GM06990 (cell line): ENCODE results near the gene CMTR2.

Experiments used
- DNase-seq: peaks from one replicate; pipeline ENCODE4 v3.0.0-alpha.2; 2011; ENCODE audit not compliant: insufficient read length; ENCODE audit errors: extremely low read depth
- H3K27me3 ChIP-seq: replicated peaks from 2 replicates; pipeline ENCODE4 v1.6.0; 2011; ENCODE audit warnings: low read length; ENCODE audit not compliant: control insufficient read depth, insufficient read depth
- H3K36me3 ChIP-seq: 2 replicates; pipeline ENCODE4 v1.5.1; 2011; ENCODE audit warnings: low read length; ENCODE audit not compliant: control insufficient read depth, insufficient read depth
- H3K4me3 ChIP-seq: replicated peaks from 2 replicates; pipeline ENCODE4 v1.5.1; 2011; ENCODE audit warnings: low read depth, mild to moderate bottlenecking, control low read depth, low read length
- TF ChIP-seq, protein P1 (sequence below): IDR thresholded peaks from 2 replicates; pipeline ENCODE4 v1.5.1; 2011; ENCODE audit warnings: low read length, control low read depth, mild to moderate bottlenecking, inconsistent platforms; ENCODE audit not compliant: insufficient read depth, poor library complexity, severe bottlenecking

CMTR2 gene

DNA sequence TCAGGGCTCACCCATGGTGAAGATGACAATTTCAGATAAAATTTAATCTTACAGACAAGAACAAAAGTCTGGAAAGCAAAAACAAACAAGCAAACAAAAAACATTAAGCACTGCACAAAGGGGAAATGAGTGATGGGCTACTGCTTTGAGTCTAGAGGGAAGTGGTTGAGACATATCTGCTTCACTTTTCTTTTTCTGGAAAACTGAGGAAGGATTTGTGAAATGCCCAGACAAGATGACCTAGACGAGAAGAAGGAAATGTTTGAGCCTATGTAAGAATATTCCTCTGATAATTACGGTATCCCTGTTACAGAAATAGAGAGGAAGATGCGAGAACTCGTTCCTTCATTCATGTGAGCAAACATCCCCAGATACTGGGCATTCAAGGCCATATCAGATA lies 47.2 kb downstream of the CMTR2 start:
- H3K4me3 ChIP-seq = no peak overlapping the region
- peaks cover 1% of the 10 kb centered on the region; the same call in 1 of the 2 replicates for H3K27me3 ChIP-seq
- DNase-seq = no peak
- no peaks in the 10 kb centered on the region for H3K36me3 ChIP-seq
- TF ChIP-seq, protein P1, sequence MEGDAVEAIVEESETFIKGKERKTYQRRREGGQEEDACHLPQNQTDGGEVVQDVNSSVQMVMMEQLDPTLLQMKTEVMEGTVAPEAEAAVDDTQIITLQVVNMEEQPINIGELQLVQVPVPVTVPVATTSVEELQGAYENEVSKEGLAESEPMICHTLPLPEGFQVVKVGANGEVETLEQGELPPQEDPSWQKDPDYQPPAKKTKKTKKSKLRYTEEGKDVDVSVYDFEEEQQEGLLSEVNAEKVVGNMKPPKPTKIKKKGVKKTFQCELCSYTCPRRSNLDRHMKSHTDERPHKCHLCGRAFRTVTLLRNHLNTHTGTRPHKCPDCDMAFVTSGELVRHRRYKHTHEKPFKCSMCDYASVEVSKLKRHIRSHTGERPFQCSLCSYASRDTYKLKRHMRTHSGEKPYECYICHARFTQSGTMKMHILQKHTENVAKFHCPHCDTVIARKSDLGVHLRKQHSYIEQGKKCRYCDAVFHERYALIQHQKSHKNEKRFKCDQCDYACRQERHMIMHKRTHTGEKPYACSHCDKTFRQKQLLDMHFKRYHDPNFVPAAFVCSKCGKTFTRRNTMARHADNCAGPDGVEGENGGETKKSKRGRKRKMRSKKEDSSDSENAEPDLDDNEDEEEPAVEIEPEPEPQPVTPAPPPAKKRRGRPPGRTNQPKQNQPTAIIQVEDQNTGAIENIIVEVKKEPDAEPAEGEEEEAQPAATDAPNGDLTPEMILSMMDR = no peak
